Suprapubic skin (tissue), 4 donors: ENCODE data around the gene ZNF69.

Experiments
- CTCF ChIP-seq, 2 donors: fragments of 200-600 bp in 1 of 2; fragments of 450-650 bp in 1 of 2; sonication (generic) in 1 of 2; IDR thresholded peaks; one replicate each; pipeline ENCODE4 v1.5.1; 2016 to 2019; ENCODE audit warnings: antibody characterized with exemption in 2 of 2, mild to moderate bottlenecking in 1 of 2, moderate library complexity in 1 of 2
- EP300 ChIP-seq: sonication (generic); formaldehyde crosslinking; IDR thresholded peaks from one replicate; pipeline ENCODE4 v1.6.1; 2017; ENCODE audit warnings: antibody characterized with exemption
- POLR2A ChIP-seq, 2 donors: fragments of 450-650 bp; IDR thresholded peaks; one replicate each; pipeline ENCODE4 v1.6.1; 2017; ENCODE audit warnings: antibody characterized with exemption in 2 of 2, mild to moderate bottlenecking in 2 of 2, moderate library complexity in 2 of 2
- POLR2AphosphoS5 ChIP-seq, 3 donors: sonication (generic); formaldehyde crosslinking; IDR thresholded peaks; one replicate each; pipeline ENCODE4 v1.6.1; 2017; ENCODE audit warnings: antibody characterized with exemption in 3 of 3

DNA sequence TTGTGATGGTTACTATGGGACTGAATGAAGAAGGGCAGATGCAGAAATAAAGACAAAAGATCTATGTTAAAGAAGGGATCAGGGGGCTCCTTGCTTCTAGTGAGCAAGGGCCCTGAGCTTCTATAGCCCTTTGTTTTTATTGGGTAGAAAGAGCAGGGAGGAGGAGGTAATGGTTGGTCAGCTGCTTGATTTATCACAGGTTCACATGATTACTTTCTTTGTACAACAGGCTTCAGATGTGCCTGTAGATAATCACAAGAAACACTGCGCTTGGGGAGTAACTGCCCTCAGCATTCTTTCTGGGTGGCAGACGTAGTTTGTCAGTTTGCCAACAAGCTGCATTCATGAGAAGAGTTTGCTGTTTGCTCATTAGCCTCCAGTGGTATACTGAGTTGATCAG lies 43.9 kb upstream of the ZNF69 start:
- no peak for TF ChIP-seq CTCF (IDR thresholded peaks at IDR 0.05)
- no peak for TF ChIP-seq POLR2A (IDR thresholded peaks at IDR 0.05)
- no peak for TF ChIP-seq POLR2AphosphoS5 (IDR thresholded peaks at IDR 0.05)
- no peak for TF ChIP-seq EP300
